ENCODE measurements around the gene PRR23B.
"Not testable (repeated sequence)": the region's sequence is repeated elsewhere in the genome, so short reads cannot be mapped to it uniquely, and the experiment has no call there.

DNA sequence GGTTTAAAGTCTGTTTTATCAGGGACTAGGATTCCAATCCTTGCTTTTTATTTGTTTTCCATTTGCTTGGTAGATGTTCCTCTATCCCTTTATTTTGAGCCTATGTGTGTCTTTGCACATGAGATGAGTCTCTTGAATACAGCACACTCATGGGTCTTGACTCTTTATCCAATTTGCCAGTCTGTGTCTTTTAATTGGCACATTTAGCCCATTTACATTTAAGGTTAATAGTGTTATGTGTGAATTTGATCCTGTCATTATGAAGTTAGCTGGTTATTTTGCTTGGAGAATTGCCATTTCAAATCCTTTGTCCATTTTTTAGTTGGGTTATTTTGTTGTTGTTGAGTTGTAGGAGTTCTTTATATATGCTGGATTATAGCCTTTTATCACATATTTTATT lies 9.8 kb upstream of the PRR23B start:
- not testable (repeated sequence) for TF ChIP-seq EZH2 (IDR thresholded peaks at IDR 0.05; ENCODE audit: low read length)
- TF ChIP-seq, protein P1, sequence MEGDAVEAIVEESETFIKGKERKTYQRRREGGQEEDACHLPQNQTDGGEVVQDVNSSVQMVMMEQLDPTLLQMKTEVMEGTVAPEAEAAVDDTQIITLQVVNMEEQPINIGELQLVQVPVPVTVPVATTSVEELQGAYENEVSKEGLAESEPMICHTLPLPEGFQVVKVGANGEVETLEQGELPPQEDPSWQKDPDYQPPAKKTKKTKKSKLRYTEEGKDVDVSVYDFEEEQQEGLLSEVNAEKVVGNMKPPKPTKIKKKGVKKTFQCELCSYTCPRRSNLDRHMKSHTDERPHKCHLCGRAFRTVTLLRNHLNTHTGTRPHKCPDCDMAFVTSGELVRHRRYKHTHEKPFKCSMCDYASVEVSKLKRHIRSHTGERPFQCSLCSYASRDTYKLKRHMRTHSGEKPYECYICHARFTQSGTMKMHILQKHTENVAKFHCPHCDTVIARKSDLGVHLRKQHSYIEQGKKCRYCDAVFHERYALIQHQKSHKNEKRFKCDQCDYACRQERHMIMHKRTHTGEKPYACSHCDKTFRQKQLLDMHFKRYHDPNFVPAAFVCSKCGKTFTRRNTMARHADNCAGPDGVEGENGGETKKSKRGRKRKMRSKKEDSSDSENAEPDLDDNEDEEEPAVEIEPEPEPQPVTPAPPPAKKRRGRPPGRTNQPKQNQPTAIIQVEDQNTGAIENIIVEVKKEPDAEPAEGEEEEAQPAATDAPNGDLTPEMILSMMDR (optimal IDR thresholded peaks at IDR 0.05 in 1 of 3, IDR thresholded peaks at IDR 0.05 in 1 of 3, conservative IDR thresholded peaks at IDR 0.05 in 1 of 3; ENCODE audit: extremely low read depth in 1 of 3, insufficient read depth in 2 of 3, low read length in 3 of 3), result not testable (repeated sequence)
